Epithelial cell of esophagus (primary cell): ENCODE results near the gene BMS1.
"Not testable (repeated sequence)": the region's sequence is repeated elsewhere in the genome, so short reads cannot be mapped to it uniquely, and the experiment has no call there.

Experiments
- DNase-seq: peaks from one replicate; pipeline ENCODE4 v3.0.0; 2010; ENCODE audit warnings: low read depth
- H3K4me3 ChIP-seq: 2 replicates; pipeline ENCODE4 v1.5.1; 2011; ENCODE audit warnings: mild to moderate bottlenecking, low read length, control low read depth
- TF ChIP-seq, protein P1 (sequence below): IDR thresholded peaks from 2 replicates; pipeline ENCODE4 v1.5.1; 2011; ENCODE audit warnings: low read depth, mild to moderate bottlenecking, low read length, control low read depth, inconsistent platforms; ENCODE audit not compliant: insufficient read depth; ENCODE audit errors: missing control alignments

Gene BMS1

DNA sequence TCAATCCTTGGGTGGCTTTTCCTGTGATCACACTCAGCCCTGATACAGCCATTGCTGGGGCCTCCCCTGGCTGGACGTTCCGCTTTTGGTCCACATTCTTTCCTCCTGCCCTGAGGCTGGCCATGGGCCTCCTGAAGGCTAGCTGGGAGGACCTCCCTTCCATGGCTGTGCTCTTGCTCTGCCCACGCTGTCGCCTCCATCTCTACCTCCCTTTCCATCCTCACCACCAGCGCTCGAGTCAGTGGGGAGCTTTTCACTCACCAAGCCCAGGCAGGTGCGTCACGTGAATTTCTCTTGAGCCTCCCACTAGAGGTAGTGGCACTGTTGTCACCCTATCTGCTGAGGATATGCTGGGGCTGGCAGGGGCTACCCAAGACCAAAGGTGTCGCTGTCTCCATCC, 85.9 kb downstream of the BMS1 start:
- TF ChIP-seq, protein P1, sequence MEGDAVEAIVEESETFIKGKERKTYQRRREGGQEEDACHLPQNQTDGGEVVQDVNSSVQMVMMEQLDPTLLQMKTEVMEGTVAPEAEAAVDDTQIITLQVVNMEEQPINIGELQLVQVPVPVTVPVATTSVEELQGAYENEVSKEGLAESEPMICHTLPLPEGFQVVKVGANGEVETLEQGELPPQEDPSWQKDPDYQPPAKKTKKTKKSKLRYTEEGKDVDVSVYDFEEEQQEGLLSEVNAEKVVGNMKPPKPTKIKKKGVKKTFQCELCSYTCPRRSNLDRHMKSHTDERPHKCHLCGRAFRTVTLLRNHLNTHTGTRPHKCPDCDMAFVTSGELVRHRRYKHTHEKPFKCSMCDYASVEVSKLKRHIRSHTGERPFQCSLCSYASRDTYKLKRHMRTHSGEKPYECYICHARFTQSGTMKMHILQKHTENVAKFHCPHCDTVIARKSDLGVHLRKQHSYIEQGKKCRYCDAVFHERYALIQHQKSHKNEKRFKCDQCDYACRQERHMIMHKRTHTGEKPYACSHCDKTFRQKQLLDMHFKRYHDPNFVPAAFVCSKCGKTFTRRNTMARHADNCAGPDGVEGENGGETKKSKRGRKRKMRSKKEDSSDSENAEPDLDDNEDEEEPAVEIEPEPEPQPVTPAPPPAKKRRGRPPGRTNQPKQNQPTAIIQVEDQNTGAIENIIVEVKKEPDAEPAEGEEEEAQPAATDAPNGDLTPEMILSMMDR, result no peak
- H3K4me3 ChIP-seq, result no peak overlapping the region
- no peak for DNase-seq

DNA sequence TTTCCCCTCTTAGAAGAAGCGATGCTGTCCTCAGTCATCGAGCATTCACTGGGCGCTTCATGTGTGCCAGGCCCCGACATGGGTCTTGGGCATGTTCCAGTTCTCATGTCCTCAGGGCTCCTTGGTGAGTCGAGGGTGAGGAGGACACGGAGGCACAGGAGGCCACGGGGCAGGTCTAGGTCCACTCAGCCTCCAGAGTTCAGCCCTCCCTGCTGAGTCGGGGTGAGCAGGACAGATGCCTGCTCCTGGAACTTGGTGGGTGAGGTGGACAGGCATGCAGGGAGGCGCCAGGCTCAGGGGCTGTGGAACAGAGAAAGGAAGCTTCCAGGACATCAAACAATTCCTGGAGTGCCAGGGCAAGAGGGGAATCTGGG, 87.4 kb downstream of the BMS1 start:
- no peak overlapping the region for H3K4me3 ChIP-seq
- TF ChIP-seq, protein P1, result no peak
- DNase-seq, result no peak

DNA sequence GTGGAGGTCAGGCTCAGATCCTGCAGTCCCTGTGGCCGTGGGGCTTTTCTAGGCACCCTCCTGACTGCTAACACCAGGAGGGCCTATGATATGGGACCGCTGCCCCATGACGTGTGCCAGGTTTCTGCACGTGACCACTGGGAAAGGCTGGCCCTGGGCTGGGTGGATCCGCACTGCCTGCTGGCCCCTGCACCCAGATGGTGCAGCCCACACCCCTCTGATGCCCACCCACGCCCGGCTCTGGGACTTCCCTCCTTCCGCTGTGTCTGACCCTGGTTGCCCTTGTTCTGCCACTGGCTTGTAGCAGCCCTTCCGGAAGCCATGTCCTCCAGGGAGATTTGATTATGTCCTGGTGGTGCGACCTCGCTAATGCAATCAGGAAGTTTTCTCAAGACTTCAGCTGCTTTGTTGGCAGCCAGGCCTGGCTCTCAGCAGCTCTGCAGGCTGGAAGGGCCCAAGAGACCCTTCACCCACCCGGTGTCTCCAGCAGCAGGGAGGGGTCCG, 88.6 kb downstream of the BMS1 start:
- not testable (repeated sequence) for DNase-seq, H3K4me3 ChIP-seq

DNA sequence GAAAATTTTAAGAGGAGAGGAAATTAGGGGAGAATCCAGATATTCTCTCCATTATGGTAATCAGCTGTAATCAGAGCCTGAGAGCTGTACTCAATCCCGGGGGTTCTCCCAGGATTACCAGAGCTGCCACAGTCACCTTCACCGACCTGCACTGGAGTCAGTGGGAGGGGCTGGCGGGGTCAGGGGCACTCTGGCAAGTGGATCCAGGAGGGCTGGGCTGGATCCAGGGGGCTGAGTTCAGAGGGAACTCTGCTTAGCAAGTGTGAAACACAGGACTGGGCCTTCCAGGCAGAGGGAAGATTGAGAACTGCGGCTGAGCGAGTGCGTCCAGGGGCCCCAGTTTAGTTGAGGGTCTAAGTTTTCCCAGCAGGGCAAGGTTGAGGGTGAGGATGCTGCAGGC, 89.2 kb downstream of the BMS1 start:
- TF ChIP-seq, protein P1, result no peak
- H3K4me3 ChIP-seq, result no peak overlapping the region
- no peak for DNase-seq

DNA sequence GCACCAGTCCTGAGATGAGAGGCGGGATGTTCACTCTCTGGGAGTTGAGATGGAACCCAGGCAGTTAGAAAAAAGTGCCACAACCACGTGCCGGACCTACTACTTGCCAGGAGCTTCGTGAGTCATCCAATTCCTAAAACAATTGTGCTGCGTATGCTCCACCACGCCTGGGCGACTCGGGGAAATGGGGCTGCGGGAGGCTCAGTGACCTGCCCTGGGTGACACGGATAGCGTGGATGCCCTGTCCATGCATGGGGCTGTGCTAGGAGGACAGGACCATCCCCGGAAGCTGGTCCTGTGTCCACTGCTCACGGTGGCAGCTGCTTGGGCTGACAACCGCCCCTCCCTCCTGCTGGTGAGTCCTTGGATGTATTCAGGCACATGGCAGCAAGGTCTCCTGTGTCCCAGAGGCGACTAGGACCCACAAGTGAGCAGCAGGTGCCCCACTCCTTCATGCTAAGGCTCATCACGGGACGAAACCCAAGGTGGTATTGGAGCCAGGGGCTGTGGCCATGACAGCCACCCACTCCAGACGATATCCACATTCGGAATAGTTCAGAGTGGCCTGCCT, 90.4 kb downstream of the BMS1 start:
- H3K4me3 ChIP-seq, result no peak overlapping the region
- no peak for DNase-seq
- TF ChIP-seq, protein P1, result no peak

DNA sequence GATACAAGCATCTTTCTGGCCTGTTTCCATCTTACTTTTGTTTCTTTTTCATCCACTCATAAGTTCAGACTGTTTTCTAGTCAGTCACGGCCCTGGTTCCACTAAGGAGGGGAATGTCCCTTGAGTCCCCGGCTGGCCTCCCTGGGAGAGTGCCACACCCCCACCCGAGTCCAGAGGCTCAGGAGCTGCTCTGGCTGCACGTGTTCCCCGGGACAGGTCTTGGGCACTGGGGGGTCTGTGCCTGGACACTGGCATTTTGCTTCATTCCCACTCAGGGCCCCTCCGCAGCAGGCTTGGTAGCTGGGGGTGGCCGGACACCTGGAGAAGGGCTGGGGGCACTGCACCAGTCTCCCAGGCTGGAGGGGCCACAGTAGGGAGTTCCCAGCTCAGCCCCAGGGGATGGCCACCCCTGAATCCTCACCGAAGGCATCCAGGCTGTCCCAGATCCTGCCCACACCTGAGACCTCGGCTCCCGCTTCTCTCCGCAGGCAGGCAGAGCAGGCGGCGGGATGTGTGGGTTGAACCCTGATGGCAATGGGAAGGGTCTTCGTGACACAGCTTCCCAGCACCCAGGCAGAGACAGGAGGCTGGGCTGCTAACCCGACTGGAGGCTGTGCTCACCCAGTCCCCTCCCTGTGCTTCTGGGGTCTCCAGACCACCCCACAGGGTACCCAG, 92.3 kb downstream of the BMS1 start:
- H3K4me3 ChIP-seq, result no peak overlapping the region
- TF ChIP-seq, protein P1, result no peak
- DNase-seq, result no peak

DNA sequence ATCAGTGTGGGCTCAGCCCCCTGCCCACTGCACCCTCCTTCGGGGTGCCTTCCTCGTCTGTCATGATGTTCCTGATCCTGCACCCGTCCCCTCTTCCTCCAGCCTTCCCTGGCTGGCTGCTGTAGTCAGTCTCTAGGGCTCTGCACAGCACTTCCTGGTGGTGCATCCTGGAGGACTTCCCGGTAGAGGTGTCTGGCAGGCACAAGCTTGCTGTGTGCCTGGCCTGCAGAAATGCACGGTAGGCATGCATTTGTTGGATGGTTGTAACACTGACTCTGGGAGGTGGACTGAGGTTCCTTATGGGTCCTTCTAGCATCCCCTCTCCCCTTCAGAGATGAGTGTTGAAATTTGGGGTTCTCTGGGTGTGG, 92.8 kb downstream of the BMS1 start:
- H3K4me3 ChIP-seq, result no peak overlapping the region
- TF ChIP-seq, protein P1, result no peak
- no peak for DNase-seq
